Frontal cortex (tissue), 4 donors: Measurements from ENCODE around the gene DDX42. TPM values are rescaled to one million over a fixed set of nuclear protein-coding genes. Genes with fewer than 3 reads are reported as not detected.
"Not testable (repeated sequence)": the region's sequence is repeated elsewhere in the genome, so short reads cannot be mapped to it uniquely, and the experiment has no call there.

Source experiments
- DNase-seq, 2 donors: peaks; one replicate each; pipeline ENCODE4 v3.0.0; 2012; ENCODE audit warnings: low spot score in 2 of 2
- FAIRE-seq: peaks from 2 replicates; lab custom pipeline; 2012; peaks lifted over from hg19 to GRCh38; lab: Jason Lieb, UNC
- total RNA-seq: library from RNA; depleted of rRNA; stranded (reverse); fragments of >200 nt; gene quantifications from one replicate; pipeline ENCODE4 v1.2.3, GENCODE V29; 2014
- donor health status: control.
- donor health status: control.
- donor health status: control.

DDX42 gene
- total RNA-seq, 1 donor from 2014 or later, result 64.0 TPM

DNA sequence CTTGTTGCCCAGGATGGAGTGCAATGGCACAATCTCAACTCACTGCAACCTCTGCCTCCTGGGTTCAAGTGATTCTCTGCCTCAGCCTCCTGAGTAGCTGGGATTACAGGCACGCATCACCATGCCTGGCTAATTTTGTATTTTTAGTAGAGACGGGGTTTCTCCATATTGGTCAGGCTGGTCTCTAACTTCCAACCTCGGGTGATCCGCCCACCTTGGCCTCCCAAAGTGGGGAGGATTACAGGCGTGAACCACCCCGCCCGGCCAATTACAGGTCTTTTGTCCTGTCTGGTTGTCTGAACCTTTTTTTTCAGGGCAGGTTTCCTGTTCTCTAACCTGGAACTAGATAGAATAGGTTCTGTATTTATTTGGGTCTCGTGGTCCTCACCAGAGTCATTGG lies 82.5 kb downstream of the DDX42 start:
- FAIRE-seq, DNase-seq: not testable (repeated sequence)

GRCh38 chr17:63859257-63859656 lies 85.3 kb downstream of the DDX42 start:
- no peak for FAIRE-seq
- DNase-seq, result no peak

- not testable (repeated sequence) for DNase-seq, FAIRE-seq
These were observed 92.7 kb downstream of the DDX42 start for GRCh38 chr17:63866625-63867024.

Other genes with a start within 250 kb of the DDX42 start
- gene DCAF7, start 223.7 kb upstream of the DDX42 start, total RNA-seq, result 26.1 TPM
- gene TACO1, start 173.3 kb upstream of the DDX42 start, total RNA-seq, result 6.1 TPM
- 17.1 TPM for gene MAP3K3, start 151.8 kb upstream of the DDX42 start, total RNA-seq
- gene LIMD2, start 74.0 kb upstream of the DDX42 start, total RNA-seq, result 19.2 TPM
- 19.6 TPM for gene STRADA, start 32.4 kb upstream of the DDX42 start, total RNA-seq
- gene CCDC47, start 573 bp upstream of the DDX42 start, total RNA-seq, result 49.3 TPM
- gene PSMC5, start 53.3 kb downstream of the DDX42 start, total RNA-seq, result 47.3 TPM
- gene FTSJ3, start 53.5 kb downstream of the DDX42 start, total RNA-seq, result 34.6 TPM
- 9.4 TPM for gene SMARCD2, start 68.5 kb downstream of the DDX42 start, total RNA-seq
- not detected for gene CSH2, start 99.5 kb downstream of the DDX42 start, total RNA-seq
- not detected for gene GH2, start 107.8 kb downstream of the DDX42 start, total RNA-seq
- not detected for gene CSH1, start 122.4 kb downstream of the DDX42 start, total RNA-seq
- not detected for gene CSHL1, start 137.1 kb downstream of the DDX42 start, total RNA-seq
- not detected for gene GH1, start 144.7 kb downstream of the DDX42 start, total RNA-seq
- under 0.01 TPM for gene CD79B, start 158.2 kb downstream of the DDX42 start, total RNA-seq
- gene SCN4A, start 198.7 kb downstream of the DDX42 start, total RNA-seq, result not detected
- gene PRR29, start 224.2 kb downstream of the DDX42 start, total RNA-seq, result 2.0 TPM
- gene ICAM2, start 246.5 kb downstream of the DDX42 start, total RNA-seq, result 7.3 TPM